Measurements from ENCODE around the gene ZIM2.

GRCh38 chr19:56837492-56838023, 3.0 kb downstream of the ZIM2 start:
- peak; percentile 23; the same call in 1 of the 2 replicates for TF ChIP-seq CTCF (conservative IDR thresholded peaks at IDR 0.05)
- TF ChIP-seq EZH2 (IDR thresholded peaks at IDR 0.05; ENCODE audit: low read depth), result no peak

Data from PC-9 (cell line).